Measurements from ENCODE around the gene WNT2. TPM values are rescaled to one million over a fixed set of nuclear protein-coding genes. Genes with fewer than 3 reads are reported as not detected.

WNT2 gene
- total RNA-seq, 1 donor from 2014 or later, result 9.0 TPM

DNA sequence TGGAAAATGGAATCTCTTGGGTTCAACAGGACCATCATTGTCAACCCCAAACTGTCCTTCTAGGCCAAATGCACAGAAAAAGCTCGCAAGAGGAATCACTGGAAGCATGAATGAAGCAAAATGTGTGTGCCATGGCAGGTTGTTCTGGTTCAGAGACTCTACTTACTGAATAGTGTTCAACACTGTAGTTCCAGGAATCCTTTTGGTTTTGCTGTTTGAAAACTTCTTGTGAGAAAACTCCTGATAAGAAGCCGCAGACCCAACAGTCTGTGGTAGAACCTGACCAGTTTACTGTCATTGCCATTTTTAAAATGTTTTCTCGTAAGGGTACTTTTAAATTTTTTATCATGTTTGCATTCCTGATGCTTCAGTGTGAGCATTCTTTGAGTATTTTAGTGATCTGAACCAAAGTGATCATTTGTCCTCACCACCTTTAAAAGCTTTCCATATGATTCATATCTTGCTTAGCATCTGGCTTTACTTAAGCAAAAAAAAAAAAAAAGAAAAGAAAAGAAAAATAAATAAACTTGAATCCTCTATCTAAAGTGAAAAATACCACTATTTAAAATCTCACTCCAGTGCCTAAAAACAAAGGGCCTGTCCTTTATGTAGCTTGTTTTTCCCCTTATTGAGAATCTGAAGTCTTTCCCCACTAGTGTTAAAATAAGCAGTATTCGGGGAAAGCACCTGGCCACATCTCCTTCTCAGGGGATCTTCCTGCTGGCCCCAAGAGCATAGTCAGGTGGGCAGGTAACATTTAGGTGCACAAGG is 92.4 kb downstream of the WNT2 start:
- TF ChIP-seq, protein P1, sequence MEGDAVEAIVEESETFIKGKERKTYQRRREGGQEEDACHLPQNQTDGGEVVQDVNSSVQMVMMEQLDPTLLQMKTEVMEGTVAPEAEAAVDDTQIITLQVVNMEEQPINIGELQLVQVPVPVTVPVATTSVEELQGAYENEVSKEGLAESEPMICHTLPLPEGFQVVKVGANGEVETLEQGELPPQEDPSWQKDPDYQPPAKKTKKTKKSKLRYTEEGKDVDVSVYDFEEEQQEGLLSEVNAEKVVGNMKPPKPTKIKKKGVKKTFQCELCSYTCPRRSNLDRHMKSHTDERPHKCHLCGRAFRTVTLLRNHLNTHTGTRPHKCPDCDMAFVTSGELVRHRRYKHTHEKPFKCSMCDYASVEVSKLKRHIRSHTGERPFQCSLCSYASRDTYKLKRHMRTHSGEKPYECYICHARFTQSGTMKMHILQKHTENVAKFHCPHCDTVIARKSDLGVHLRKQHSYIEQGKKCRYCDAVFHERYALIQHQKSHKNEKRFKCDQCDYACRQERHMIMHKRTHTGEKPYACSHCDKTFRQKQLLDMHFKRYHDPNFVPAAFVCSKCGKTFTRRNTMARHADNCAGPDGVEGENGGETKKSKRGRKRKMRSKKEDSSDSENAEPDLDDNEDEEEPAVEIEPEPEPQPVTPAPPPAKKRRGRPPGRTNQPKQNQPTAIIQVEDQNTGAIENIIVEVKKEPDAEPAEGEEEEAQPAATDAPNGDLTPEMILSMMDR (IDR thresholded peaks at IDR 0.05), result no peak
- Histone ChIP-seq H3K27ac (no peak overlapping the region), H3K4me3 (no peak overlapping the region), H3K27me3 (ENCODE audit: low read depth) (no peaks in the 10 kb centered on the region), H3K4me1 (no peaks in the 10 kb centered on the region), H3K36me3 (no peaks in the 10 kb centered on the region), H3K9me3 (no peaks in the 10 kb centered on the region)
- ATAC-seq, result no peak
- intact Hi-C loops (cut with DNase I), result no loop called here
- DNase-seq, result no peak

DNA sequence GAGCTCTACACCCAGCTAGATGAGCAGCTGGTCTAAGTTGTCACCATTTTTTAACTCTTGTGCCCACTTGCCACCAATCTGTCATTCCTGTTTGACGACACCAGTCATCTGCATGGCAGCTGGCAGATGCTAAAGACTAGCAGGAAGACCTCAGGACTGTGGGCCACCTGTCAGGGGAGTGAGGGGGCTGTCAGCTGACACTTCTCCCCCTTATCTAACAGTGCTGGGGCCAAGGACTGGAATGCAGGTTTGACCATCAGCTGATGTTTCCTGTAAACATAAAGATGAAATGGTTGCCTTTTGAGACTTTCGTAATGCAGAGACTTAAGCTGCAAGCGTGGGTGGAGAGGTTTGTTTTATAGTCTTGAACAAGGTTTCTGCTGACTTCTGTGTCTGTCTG is 93.5 kb downstream of the WNT2 start:
- intact Hi-C loops (cut with DNase I), result no loop called here
- DNase-seq (no peak), ATAC-seq (no peak)

DNA sequence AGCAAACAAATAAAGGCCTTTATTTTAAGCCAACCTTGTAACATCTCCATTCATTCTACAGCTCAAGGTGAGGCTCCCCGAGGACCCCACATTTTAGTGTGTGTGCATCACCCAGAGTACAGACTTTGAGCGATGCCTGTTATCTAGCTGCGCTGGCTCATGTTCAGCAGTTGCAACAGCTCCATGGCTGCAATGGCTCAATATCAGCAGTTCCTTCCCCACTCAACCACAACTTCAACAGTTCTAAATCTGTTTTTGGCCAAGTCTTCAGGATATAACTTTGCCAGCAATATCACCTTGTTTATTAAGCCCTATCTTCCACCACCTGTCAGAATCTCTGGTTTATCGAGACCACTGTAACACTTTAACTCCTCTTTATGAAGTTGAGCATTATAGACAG is 95.8 kb downstream of the WNT2 start:
- DNase-seq (no peak), ATAC-seq (no peak)
- TF ChIP-seq, protein P1 (IDR thresholded peaks at IDR 0.05), result no peak
- no peak overlapping the region for H3K4me3 ChIP-seq
- no peaks in the 10 kb centered on the region for H3K27me3 ChIP-seq (ENCODE audit: low read depth)
- intact Hi-C loops (cut with DNase I), result no loop called here
- no peaks in the 10 kb centered on the region for H3K4me1 ChIP-seq
- H3K36me3 ChIP-seq, result peaks cover 21% of the 10 kb centered on the region
- no peaks in the 10 kb centered on the region for H3K9me3 ChIP-seq
- H3K27ac ChIP-seq, result no peak overlapping the region

More for the DNA sequence above, 93.5 kb downstream of the WNT2 start:
- no peaks in the 10 kb centered on the region for H3K4me1 ChIP-seq
- no peak overlapping the region for H3K27ac ChIP-seq
- TF ChIP-seq, protein P1 (IDR thresholded peaks at IDR 0.05), result no peak
- H3K36me3 ChIP-seq, result no peaks in the 10 kb centered on the region
- H3K27me3 ChIP-seq (ENCODE audit: low read depth), result no peaks in the 10 kb centered on the region
- H3K4me3 ChIP-seq, result no peak overlapping the region
- H3K9me3 ChIP-seq, result no peaks in the 10 kb centered on the region

DNA sequence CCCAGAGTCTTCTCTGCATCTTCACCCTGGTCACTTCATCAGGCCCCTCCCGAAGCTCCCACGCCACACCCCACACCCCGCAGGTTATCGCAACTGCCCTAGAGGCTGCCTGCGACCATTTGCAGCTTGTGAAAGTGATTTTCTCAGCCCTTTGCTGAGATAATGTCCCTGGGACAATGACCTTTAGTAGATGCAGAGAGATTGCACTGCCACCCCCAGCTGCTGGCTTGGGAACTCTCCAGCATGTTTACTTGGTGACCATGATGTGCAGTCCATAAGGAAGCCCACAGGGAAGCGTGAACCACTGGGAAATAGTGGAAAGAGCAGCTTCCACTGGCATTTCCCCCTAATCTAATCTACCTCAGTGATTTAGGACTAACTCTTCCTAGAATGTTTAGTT is 97.3 kb downstream of the WNT2 start:
- intact Hi-C loops (cut with DNase I), result no loop called here
- no peaks in the 10 kb centered on the region for H3K27me3 ChIP-seq (ENCODE audit: low read depth)
- TF ChIP-seq, protein P1 (IDR thresholded peaks at IDR 0.05), result no peak
- H3K36me3 ChIP-seq, result peaks cover 32% of the 10 kb centered on the region
- DNase-seq, result no peak
- no peaks in the 10 kb centered on the region for H3K9me3 ChIP-seq
- H3K4me1 ChIP-seq, result no peaks in the 10 kb centered on the region
- no peak overlapping the region for H3K27ac ChIP-seq
- no peak overlapping the region for H3K4me3 ChIP-seq
- ATAC-seq, result no peak

Other genes starting within 250 kb of the WNT2 start
- gene ASZ1, start 104.4 kb upstream of the WNT2 start, total RNA-seq, result not detected
- 35.3 TPM for gene CFTR, start 157.0 kb upstream of the WNT2 start, total RNA-seq